SK-N-MC (cell line): ENCODE data around the gene CDK7.

Experiments used
- DNase-seq: peaks from one replicate; pipeline ENCODE4 v3.0.0-alpha.2; 2011; ENCODE audit warnings: low read depth, low spot score
- H3K27ac ChIP-seq: fragments of 200-600 bp; sonication (generic); 2 replicates; pipeline ENCODE4 v1.5.1; 2016; ENCODE audit warnings: mixed run types
- H3K36me3 ChIP-seq: fragments of 200-600 bp; sonication (generic); 2 replicates; pipeline ENCODE4 v1.6.1; 2017; ENCODE audit warnings: antibody characterized with exemption, low read length, mixed read lengths; ENCODE audit not compliant: insufficient read depth
- H3K4me3 ChIP-seq: fragments of 200-600 bp; sonication (generic); 2 replicates; pipeline ENCODE4 v1.5.1; 2016
- H3K9ac ChIP-seq: fragments of 200-600 bp; sonication (generic); 2 replicates; pipeline ENCODE4 v1.8.0; 2017; ENCODE audit warnings: mixed run types, mixed read lengths; ENCODE audit not compliant: insufficient read length
- H3K9me3 ChIP-seq: fragments of 200-600 bp; sonication (generic); 2 replicates; pipeline ENCODE4 v1.6.1; 2017; ENCODE audit warnings: low read depth, mild to moderate bottlenecking, antibody characterized with exemption, low read length, moderate library complexity, mixed read lengths
- EZH2 ChIP-seq: fragments of 200-600 bp; sonication (generic); IDR thresholded peaks from one replicate; pipeline ENCODE4 v1.6.1; 2017; ENCODE audit warnings: antibody characterized with exemption
- FOXP2 ChIP-seq: optimal IDR thresholded peaks from 2 replicates; pipeline ENCODE3; 2011; ENCODE audit warnings: mild to moderate bottlenecking, moderate library complexity; ENCODE audit not compliant: insufficient read depth; ENCODE audit errors: extremely low read length, control extremely low read depth
- POLR2AphosphoS5 ChIP-seq: IDR thresholded peaks from 2 replicates; pipeline ENCODE4 v1.6.1; 2012; ENCODE audit warnings: mild to moderate bottlenecking, low read depth, low read length, borderline replicate concordance

Gene CDK7

GRCh38 chr5:69312459-69313160, 77.9 kb downstream of the CDK7 start:
- Histone ChIP-seq H3K27ac (no peak overlapping the region), H3K36me3 (peaks cover 24% of the 10 kb centered on the region; the same call in 1 of the 2 replicates), H3K9me3 (no peaks in the 10 kb centered on the region), H3K4me3 (no peak overlapping the region), H3K9ac (no peak overlapping the region)
- DNase-seq: no peak
- TF ChIP-seq POLR2AphosphoS5: no peak
- no peak for TF ChIP-seq EZH2
- TF ChIP-seq FOXP2: no peak

DNA sequence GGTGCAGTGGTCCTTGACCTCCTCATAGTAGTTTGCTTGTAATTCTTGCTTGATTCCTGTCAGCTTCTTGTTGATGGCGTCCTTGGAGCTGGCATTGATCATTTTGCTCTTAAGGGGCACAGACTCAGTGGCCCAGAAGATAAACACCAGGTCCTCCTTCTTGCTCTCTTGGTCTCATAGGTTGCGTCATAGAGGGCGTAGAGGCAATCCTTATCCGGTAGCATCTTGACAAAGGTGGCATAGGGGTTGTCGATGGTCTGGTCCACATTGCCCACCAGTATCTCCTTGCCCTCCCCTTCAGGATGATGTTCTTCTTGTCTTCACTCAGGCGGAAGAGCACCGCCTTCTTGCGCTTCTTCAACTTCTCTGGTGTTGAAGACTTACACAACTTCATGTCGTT, 78.7 kb downstream of the CDK7 start:
- Histone ChIP-seq H3K36me3 (peaks cover 20% of the 10 kb centered on the region; the same call in 1 of the 2 replicates), H3K9ac (no peak overlapping the region), H3K9me3 (no peaks in the 10 kb centered on the region), H3K27ac (no peak overlapping the region), H3K4me3 (no peak overlapping the region)
- TF ChIP-seq FOXP2: no peak
- TF ChIP-seq EZH2: no peak
- TF ChIP-seq POLR2AphosphoS5: no peak
- DNase-seq: no peak

DNA sequence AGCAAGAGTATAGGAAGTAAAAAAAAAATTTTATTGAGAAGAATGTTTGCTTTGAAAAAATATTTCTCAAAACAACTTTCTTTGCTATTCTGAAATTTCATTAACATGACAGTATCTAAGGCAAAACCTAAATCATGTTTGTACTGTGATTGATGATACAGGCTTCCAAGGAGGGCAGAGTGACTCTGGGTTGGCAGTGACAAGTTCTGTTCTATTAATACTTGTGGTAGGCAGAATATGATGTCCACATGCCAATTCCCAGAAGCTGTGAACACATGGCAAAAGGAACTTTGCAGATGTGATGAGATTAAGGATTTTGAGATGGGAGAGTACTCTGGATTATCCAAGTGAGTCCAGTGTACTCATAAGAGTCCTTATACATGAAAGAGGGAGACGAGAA, 81.3 kb downstream of the CDK7 start:
- no peak for DNase-seq
- Histone ChIP-seq H3K9ac (no peak overlapping the region), H3K9me3 (no peaks in the 10 kb centered on the region), H3K27ac (no peak overlapping the region), H3K36me3 (peaks cover under 1% of the 10 kb centered on the region; the same call in 1 of the 2 replicates), H3K4me3 (no peak overlapping the region)
- no peak for TF ChIP-seq POLR2AphosphoS5
- no peak for TF ChIP-seq EZH2
- no peak for TF ChIP-seq FOXP2

- no peak overlapping the region for H3K4me3 ChIP-seq
- no peak overlapping the region for H3K27ac ChIP-seq
- H3K9me3 ChIP-seq: no peaks in the 10 kb centered on the region
- no peaks in the 10 kb centered on the region; the same call in 1 of the 2 replicates for H3K36me3 ChIP-seq
- H3K9ac ChIP-seq: no peak overlapping the region
- DNase-seq: no peak
- TF ChIP-seq EZH2: no peak
- no peak for TF ChIP-seq POLR2AphosphoS5
- no peak for TF ChIP-seq FOXP2
Measured at GRCh38 chr5:69317391-69317790, 82.7 kb downstream of the CDK7 start.

GRCh38 chr5:69326365-69326764, 91.7 kb downstream of the CDK7 start:
- no peak for DNase-seq
- H3K9me3 ChIP-seq: no peaks in the 10 kb centered on the region
- TF ChIP-seq EZH2 (no peak), POLR2AphosphoS5 (no peak), FOXP2 (no peak)
- H3K4me3 ChIP-seq: no peak overlapping the region
- no peaks in the 10 kb centered on the region for H3K36me3 ChIP-seq
- no peak overlapping the region for H3K9ac ChIP-seq
- H3K27ac ChIP-seq: 0 out of 2 replicates have a peak overlapping the region, but pooled peaks have one; percentile 7
